HG03064 (cell line): Measurements from ENCODE around the gene TDRD1.

ENCODE experiments used
- ATAC-seq: cut with Tn5 transposase; IDR thresholded peaks from one replicate; pipeline ENCODE4 v1.9.1; 2021; ENCODE audit warnings: low read depth; ENCODE audit not compliant: unreplicated experiment

Gene TDRD1

DNA sequence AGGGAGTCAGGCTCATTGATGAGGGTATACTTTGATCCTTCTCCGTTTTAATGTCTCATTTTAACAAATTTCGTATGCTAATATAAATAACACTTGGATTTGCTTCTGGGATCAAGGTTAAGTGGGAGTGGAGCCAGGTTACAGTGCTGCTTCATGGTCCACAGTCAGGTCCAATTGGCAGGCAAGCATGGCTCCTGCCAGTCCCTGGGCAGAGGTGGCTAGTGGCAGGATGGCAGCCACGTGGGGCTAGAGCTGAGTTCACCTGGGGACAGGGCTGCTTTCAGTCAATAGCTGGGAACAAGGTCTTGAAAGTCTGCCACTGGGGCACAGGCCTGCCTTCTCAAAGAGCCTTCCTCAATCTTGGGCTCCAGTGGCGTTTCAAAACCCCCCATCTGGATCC, 43.9 kb downstream of the TDRD1 start:
- ATAC-seq, result no peak

GRCh38 chr10:114228156-114228555, 49.0 kb downstream of the TDRD1 start:
- no peak for ATAC-seq

DNA sequence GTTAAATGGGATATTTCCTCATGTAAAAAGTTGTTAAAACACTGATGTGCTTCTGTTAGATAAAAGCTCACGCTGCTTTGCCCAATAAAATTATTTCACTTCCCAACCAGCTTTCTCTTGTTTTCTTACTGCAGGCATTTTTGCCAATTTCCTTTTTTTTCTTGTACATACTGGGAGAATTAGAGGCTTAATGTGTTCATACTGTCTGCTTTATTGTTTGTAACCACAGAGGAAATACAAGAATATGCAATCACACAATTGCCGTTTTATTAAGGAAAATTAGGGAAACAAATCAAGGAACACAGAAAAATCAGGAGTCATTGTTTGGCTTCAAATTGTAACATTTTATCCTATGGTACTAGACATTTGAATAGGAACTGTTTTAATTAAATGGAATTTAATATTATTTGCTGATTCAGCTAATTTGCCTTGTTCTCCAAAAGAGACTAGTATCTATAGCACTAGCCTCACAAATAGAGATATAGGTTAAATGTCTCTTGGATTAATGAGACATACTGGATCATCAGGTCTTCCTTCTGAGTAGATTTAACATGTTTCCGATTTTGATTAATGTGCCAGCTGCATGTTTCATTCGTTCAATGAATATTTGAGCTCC, 53.5 kb downstream of the TDRD1 start:
- ATAC-seq, result no peak

DNA sequence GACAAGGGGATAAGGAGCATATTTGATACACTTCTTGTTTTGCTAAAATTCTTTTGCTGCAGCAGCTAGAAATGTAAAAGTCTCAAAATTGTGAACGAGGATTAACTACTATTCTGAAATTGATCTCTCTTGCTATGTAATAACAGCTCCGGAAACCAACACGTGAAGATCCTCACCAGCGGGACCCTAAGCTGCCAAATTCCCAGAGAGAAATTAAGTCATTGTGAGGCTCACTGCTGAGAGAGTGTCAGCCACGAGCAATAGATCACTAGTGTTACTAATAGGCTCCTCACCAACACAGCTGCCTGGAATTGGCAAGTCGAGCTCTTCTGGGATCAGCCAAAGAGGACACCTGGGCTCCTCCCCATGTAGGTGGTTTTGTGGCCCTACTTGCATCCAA, 54.3 kb downstream of the TDRD1 start:
- no peak for ATAC-seq

DNA sequence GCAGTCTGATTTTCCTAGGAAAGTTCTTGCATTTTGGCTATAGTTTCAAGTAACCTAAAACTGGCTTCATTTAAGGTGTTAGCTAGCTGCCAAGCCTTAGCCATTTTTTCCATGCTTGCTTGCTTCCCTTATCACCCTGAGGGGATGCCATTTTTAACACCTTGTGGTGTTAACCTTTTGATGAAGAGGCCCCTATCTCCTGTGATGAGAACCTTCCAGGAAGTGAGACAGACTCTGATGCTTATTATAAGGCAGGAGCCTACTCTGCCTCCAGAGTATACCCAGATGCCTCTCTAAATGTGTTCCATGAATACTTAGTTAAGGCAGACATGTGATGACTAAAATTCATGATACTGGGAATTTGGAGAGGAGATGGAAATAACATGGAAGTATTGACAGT, 55.0 kb downstream of the TDRD1 start:
- no peak for ATAC-seq

DNA sequence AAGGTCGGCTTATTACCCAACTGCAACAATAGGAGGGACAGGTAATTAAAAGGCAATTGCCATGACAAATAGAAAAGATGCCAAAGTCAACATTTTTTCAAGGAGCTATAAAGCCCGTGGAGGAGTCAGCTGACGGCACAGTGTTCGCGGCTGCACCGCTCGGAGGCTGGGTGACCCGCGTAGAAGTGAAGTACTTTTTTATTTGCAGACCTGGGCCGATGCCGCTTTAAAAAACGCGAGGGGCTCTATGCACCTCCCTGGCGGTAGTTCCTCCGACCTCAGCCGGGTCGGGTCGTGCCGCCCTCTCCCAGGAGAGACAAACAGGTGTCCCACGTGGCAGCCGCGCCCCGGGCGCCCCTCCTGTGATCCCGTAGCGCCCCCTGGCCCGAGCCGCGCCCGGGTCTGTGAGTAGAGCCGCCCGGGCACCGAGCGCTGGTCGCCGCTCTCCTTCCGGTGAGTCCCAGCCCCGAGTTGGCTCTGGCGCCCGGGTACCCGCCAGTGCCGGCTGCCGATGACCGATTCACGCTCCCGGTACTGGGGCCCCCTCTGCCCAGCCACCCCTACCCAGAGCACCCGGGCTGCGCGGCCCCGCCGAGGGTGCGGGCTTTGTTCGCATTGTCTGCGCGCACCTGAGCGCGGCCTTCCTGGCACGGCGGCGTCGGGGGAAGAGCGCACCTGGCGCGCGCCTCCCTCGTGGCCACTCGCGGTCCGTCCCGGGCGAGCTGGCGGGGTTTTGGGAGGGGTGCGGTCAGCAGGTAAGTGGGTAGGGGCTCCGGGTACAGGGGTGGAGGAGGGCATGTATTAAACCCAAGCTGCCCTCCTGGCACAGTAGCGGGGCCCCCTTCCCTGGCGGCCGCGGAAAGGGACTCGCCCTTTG, 60.2 kb downstream of the TDRD1 start, which contains the start of gene VWA2:
TSS of gene VWA2 (plus strand) at position 138 of the 877 bp plus-strand sequence. CDS start 9,460 bp downstream, outside the sequence.
- no peak for ATAC-seq

DNA sequence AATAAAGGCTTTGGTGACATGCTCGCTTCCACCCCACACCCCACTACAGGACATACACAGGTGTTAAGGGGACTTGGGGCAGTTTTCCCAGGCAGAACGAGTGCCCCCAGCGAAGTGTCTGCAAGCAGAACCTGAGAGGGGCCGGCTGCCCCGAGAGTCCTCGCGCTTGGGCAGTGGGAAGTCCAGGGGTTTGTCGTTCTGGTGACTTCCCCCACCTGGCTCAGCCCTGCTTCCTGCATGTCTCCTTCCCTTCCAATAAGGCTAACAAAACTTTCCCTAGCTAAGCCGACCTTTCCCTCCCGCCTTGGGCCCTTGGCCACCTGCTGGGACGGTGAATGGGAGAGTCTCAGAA, 60.8 kb downstream of the TDRD1 start:
- no peak for ATAC-seq

GRCh38 chr10:114242235-114242634, 63.1 kb downstream of the TDRD1 start:
- no peak for ATAC-seq

- no peak for ATAC-seq
These were observed 64.5 kb downstream of the TDRD1 start for GRCh38 chr10:114243661-114244060.

- no peak for ATAC-seq
These were observed 65.0 kb downstream of the TDRD1 start for GRCh38 chr10:114244126-114244525.

DNA sequence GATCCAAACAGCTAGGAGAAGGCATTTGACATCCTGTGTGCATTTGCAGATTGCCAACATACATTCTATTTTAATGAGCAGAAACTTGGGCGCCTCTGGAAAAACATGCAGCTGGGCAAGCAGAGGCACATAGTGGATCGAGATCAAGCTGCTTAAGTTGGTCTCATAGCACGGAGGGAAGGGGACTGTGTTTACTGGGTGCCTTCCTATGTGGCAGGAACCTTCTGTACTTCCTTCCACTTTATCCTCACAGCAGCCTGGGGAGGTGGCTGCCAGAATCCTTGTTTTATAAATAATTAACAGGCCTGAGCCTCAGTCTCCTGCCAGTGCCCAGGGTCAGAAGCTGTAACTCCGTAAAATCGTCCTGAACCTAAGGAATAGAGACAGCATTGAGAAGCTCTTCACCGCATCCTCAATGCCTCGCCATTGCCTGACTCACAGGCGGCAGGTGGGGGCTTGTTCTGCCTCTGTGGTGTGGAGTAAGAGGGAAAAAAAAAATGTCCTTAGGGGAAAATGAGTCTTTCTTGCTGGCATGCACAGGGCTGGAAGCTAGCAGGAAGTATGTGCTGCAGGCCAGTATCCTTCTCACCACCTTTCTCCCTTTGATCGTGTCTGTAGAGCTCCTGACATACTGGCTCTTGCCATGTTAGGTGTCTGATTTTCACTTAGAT, 66.1 kb downstream of the TDRD1 start:
- ATAC-seq, result no peak

GRCh38 chr10:114246679-114247305, 67.6 kb downstream of the TDRD1 start:
- ATAC-seq, result no peak

- no peak for ATAC-seq
These were observed 71.1 kb downstream of the TDRD1 start for GRCh38 chr10:114250236-114250635.

DNA sequence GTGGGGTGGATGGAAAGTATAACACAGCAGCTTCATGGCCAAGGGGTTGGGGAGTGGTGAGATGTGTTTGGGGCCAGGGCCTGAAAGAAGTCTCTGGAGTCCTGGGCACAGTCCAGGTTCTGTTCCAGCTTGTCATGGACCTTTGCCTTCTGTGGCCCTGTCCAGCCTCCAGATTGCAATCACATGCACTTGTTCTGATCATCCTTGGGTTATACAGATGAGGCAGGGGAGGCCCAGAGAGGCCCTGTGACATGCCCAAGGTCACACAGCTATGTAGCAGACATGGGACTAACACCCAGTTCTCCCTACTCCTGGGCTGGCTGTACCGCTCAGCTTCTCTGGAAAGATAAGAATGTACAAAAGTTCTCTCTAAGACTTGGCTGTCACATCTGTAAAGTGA, 71.6 kb downstream of the TDRD1 start:
- no peak for ATAC-seq

DNA sequence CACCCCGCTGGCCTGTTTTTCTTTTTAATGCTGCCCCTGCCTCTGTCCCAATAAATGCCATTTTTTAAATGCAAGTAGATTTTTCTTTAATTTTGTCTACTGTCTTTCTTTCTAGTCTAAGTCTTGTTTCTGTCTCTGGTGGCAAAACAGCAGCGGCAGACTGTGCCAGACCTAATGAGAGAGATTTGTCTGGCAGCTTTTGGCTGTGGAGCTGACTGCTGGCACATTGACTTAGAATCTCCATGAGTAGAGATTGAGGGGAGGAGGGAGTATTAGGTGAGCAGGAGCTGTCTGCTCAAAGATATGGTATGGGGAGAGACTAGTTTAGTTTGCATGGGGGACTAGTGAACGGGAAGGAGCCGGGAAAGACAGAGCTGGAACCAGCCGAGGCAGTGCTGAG, 72.9 kb downstream of the TDRD1 start:
- ATAC-seq, result no peak

GRCh38 chr10:114252883-114253282, 73.7 kb downstream of the TDRD1 start:
- no peak for ATAC-seq

- ATAC-seq, result no peak
These were observed 76.1 kb downstream of the TDRD1 start for GRCh38 chr10:114255227-114255626.

DNA sequence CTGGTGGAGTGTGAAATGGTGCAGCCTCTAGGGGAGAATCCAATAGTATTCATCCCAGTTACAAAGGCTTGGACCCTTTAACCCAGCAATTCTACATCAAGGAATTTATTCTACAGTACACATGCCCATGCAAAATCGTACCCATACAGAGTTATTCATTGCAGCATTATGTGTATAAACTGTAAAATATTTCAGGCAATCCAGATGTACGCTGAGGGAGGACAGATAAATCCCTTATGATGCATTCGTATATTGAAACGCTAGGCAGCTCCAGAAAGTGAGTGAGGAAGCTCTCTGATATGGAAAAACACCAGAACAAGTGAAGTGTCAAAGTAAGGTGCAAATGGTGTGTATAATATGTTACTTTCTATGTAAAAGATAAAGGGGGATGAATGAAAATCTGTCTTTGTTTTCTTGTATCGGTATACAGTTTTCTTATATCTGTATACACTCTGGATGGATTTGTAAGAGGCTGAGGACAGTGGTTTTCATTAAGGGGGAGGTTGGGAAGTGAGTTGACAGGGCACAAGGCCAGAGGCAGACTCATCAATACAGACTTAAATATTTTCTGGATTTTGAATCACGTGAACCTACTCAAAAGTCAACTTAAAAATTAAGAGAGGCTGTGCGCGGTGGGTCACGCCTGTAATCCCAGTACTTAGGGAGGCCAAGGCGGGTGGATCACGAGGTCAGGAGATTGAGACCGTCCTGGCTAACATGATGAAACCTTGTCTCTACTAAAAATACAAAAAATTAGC, 77.0 kb downstream of the TDRD1 start:
- ATAC-seq, result no peak

GRCh38 chr10:114256822-114257221, 77.7 kb downstream of the TDRD1 start:
- no peak for ATAC-seq

- no peak for ATAC-seq
These were observed 78.3 kb downstream of the TDRD1 start for GRCh38 chr10:114257498-114257897.
